NCI-H1930 (cell line): ENCODE data around the gene NPB.

Source experiments
- DNase-seq, 2 experiments: peaks; one replicate each; lab custom pipeline; 2025; lab: John Stamatoyannopoulos, UW

The NPB gene

GRCh38 chr17:81902023-81902652, at the start of gene NPB:
TSS of gene NPB (plus strand) at chr17:81902238. CDS start at chr17:81902278, 40 bp downstream.
- DNase-seq = no peak

GRCh38 chr17:81854974-81855774, 46.9 kb upstream of the NPB start:
- no peak for DNase-seq

- DNase-seq = no peak
These were observed 43.7 kb upstream of the NPB start for GRCh38 chr17:81858170-81858966.

GRCh38 chr17:81858967-81859905, 42.8 kb upstream of the NPB start:
- no peak for DNase-seq

- DNase-seq = no peak
These were observed 41.9 kb upstream of the NPB start, which contains the start of gene P4HB for GRCh38 chr17:81859906-81860755. TSS of gene P4HB (minus strand) at chr17:81860535. CDS start at chr17:81860471, 64 bp downstream.

GRCh38 chr17:81860756-81861568, 41.1 kb upstream of the NPB start:
- peak; percentile 100 for DNase-seq

- no peak for DNase-seq
These were observed 38.8 kb upstream of the NPB start for GRCh38 chr17:81863123-81863675.

- DNase-seq = peak in 1 of 2 experiments; percentile 38
These were observed 37.9 kb upstream of the NPB start for GRCh38 chr17:81863833-81864768.

- no peak for DNase-seq
These were observed 36.7 kb upstream of the NPB start for GRCh38 chr17:81865358-81865732.

GRCh38 chr17:81865733-81866439, 36.2 kb upstream of the NPB start:
- no peak for DNase-seq

- no peak for DNase-seq
These were observed 35.4 kb upstream of the NPB start for GRCh38 chr17:81866440-81867169.

- DNase-seq = no peak
These were observed 34.7 kb upstream of the NPB start for GRCh38 chr17:81867170-81867990.

GRCh38 chr17:81867991-81868673, 33.9 kb upstream of the NPB start:
- no peak for DNase-seq

GRCh38 chr17:81868674-81869220, 33.3 kb upstream of the NPB start:
- DNase-seq = no peak
